Left lung (tissue), 10 donors: ENCODE measurements around the gene DDX42. TPM values are rescaled to one million over a fixed set of nuclear protein-coding genes. Genes with fewer than 3 reads are reported as not detected.
A peak's percentile ranks its signal among the peaks of the same experiment; 100 is the strongest.

Experiments
- ATAC-seq: fragments of 200-7000 bp; cut with Tn5 transposase; one replicate; pipeline ENCODE4 v1.9.1; 2020; ENCODE audit warnings: moderate library complexity
- DNase-seq, 4 donors: peaks; one replicate each; pipeline ENCODE4 v3.0.0-alpha.2; 2013 to 2020
- H3K27ac ChIP-seq, 2 donors: fragments of 200-600 bp; sonication (generic) in 1 of 2; one replicate each; pipeline versions ENCODE4 v1.5.0 to v1.8.0; 2020 to 2021
- H3K27me3 ChIP-seq, 2 donors: fragments of 200-600 bp; sonication (generic) in 1 of 2; one replicate each; pipeline versions ENCODE4 v1.5.0 to v1.8.0; 2020 to 2021
- H3K36me3 ChIP-seq, 2 donors: fragments of 200-600 bp; sonication (generic) in 1 of 2; one replicate each; pipeline versions ENCODE4 v1.5.0 to v1.8.0; 2020 to 2021
- H3K4me1 ChIP-seq, 2 donors: fragments of 200-600 bp; one replicate each; pipeline ENCODE4 v1.8.0; 2021
- H3K4me3 ChIP-seq, 2 donors: fragments of 200-600 bp; sonication (generic) in 1 of 2; one replicate each; pipeline versions ENCODE4 v1.5.0 to v1.8.0; 2020 to 2021; ENCODE audit warnings: mild to moderate bottlenecking in 1 of 2
- H3K9me3 ChIP-seq, 2 donors: fragments of 200-600 bp; sonication (generic) in 1 of 2; one replicate each; pipeline versions ENCODE4 v1.5.0 to v1.8.0; 2020 to 2021
- intact Hi-C, 2 donors: fragments of 100-400 bp; cut with DNase I; formaldehyde crosslinking; loops; one replicate each; pipeline versions ENCODE4 v1.11.2 to v1.14.2; 2022
- polyA plus RNA-seq, 6 donors: library from polyadenylated mRNA; unstranded; fragments of 120-200 nt; gene quantifications; one replicate each; pipeline ENCODE4 v1.2.1, GENCODE V29; 2013; ENCODE audit not compliant: insufficient read length in 6 of 6
- total RNA-seq, 2 donors: library from RNA; stranded (reverse); fragmentation: NEBNext Ultra II Directional; extraction: Animal tissue kit (Norgen Biotek cat#: 25700); gene quantifications; one replicate each; pipeline ENCODE4 v1.2.1, GENCODE V29; 2021
- TF ChIP-seq, protein P1 (sequence below), 2 donors: fragments of 200-600 bp; sonication (generic) in 1 of 2; IDR thresholded peaks; one replicate each; pipeline versions ENCODE4 v1.5.0 to v1.8.0; 2021; ENCODE audit warnings: antibody characterized with exemption in 2 of 2
- donor health status: DM: no; HTN: yes; CAD: no.
- donor health status: DM: no; HTN: no; CAD: no.

DDX42 gene
- total and polyA plus RNA-seq, 8 donors = 79.2 to 239 (median 220) TPM

DNA sequence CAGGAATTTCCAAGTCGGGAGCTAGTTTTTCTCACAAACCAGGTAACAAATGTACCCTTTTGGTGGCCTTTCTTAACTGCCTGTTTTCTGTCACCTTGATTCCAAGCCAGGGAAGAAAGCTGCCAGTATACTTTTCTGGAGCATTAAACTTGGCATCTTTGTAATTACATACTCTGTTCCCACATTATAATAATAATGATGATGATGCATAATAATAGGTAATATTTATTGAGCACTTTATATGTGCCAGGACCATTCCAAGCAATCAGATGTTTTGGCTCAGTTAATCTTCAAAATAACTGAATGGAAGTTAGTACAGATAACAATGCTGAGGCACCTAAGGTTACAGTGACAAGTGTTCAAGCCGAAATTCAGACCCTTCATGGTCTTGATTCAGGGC lies 42.2 kb downstream of the DDX42 start:
- H3K9me3 ChIP-seq = no peaks in the 10 kb centered on the region
- no peak for ATAC-seq
- H3K4me1 ChIP-seq = peaks cover 0 to 14% of the 10 kb centered on the region in 2 donors
- no peak overlapping the region for H3K27ac ChIP-seq
- TF ChIP-seq, protein P1, sequence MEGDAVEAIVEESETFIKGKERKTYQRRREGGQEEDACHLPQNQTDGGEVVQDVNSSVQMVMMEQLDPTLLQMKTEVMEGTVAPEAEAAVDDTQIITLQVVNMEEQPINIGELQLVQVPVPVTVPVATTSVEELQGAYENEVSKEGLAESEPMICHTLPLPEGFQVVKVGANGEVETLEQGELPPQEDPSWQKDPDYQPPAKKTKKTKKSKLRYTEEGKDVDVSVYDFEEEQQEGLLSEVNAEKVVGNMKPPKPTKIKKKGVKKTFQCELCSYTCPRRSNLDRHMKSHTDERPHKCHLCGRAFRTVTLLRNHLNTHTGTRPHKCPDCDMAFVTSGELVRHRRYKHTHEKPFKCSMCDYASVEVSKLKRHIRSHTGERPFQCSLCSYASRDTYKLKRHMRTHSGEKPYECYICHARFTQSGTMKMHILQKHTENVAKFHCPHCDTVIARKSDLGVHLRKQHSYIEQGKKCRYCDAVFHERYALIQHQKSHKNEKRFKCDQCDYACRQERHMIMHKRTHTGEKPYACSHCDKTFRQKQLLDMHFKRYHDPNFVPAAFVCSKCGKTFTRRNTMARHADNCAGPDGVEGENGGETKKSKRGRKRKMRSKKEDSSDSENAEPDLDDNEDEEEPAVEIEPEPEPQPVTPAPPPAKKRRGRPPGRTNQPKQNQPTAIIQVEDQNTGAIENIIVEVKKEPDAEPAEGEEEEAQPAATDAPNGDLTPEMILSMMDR (IDR thresholded peaks at IDR 0.05) = no peak
- H3K36me3 ChIP-seq = peaks cover 11 to 100% of the 10 kb centered on the region in 2 donors
- intact Hi-C loops = no loop called here
- no peaks in the 10 kb centered on the region for H3K27me3 ChIP-seq
- no peak overlapping the region for H3K4me3 ChIP-seq
- no peak for DNase-seq

DNA sequence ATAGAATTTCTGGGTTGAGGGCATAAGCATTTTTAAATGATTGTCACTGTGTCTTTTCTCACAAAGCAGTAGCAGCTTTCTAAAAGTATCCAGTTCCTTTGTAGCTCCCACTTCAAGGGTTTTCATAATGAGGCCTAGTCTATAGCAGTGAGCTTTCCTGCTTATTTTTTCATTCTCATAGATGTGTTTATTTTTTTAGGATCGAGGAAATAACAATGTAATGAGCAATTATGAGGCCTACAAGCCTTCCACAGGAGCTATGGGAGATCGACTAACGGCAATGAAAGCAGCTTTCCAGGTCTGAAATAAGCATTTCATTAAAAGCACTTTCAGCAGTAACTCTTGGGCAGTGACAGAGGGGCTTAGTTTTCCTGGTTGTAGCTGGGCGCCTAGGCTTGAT lies 42.7 kb downstream of the DDX42 start:
- H3K36me3 ChIP-seq = peaks cover 7 to 100% of the 10 kb centered on the region in 2 donors
- no peak for ATAC-seq
- no peaks in the 10 kb centered on the region for H3K27me3 ChIP-seq
- H3K4me3 ChIP-seq = no peak overlapping the region
- TF ChIP-seq, protein P1 (IDR thresholded peaks at IDR 0.05) = no peak
- H3K9me3 ChIP-seq = no peaks in the 10 kb centered on the region
- peaks cover 0 to 14% of the 10 kb centered on the region in 2 donors for H3K4me1 ChIP-seq
- DNase-seq = no peak
- intact Hi-C loops = no loop called here
- H3K27ac ChIP-seq = no peak overlapping the region

DNA sequence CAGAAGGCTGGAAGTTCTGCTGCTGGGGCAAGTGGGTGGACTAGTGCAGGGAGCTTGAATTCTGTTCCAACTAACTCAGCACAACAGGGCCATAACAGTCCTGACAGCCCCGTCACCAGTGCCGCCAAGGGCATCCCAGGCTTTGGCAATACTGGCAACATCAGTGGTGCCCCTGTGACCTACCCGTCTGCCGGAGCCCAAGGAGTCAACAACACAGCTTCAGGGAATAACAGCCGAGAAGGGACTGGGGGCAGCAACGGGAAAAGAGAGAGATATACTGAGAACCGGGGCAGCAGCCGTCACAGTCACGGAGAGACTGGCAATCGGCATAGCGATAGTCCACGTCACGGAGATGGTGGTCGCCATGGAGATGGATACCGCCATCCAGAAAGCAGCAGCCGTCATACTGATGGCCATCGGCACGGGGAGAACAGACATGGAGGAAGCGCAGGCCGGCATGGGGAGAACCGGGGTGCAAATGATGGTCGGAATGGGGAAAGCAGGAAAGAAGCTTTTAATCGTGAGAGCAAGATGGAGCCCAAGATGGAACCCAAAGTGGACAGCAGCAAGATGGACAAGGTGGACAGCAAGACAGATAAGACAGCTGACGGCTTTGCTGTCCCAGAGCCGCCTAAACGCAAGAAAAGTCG lies 43.9 kb downstream of the DDX42 start:
- TF ChIP-seq, protein P1 (IDR thresholded peaks at IDR 0.05) = no peak
- DNase-seq = no peak
- intact Hi-C loops = no loop called here

DNA sequence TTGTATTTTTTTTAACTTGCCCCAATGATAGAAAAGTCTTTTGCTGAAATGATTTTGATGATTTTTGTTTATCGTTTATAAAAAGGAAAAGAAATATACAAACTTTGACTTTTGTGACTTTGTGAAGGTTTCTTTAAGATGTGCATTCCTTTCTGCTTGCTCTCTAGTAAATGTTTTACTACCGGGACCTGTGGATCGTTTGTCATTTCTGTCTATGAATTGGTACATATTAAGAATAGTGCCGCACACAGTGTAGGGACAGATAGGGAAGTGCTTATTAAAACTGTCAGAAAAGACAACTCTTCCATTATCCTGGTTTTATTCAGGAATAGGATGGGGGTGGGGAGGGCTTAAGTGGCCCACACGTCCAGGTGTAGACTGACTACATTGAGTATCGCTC lies 45.2 kb downstream of the DDX42 start:
- Histone ChIP-seq H3K4me3 (no peak overlapping the region), H3K27me3 (no peaks in the 10 kb centered on the region), H3K4me1 (peaks cover 0 to 14% of the 10 kb centered on the region in 2 donors), H3K27ac (peak overlapping the region in 1 of 2 donors; percentile 55), H3K36me3 (peaks cover 7 to 100% of the 10 kb centered on the region in 2 donors), H3K9me3 (no peaks in the 10 kb centered on the region)
- no peak for DNase-seq
- TF ChIP-seq, protein P1 (IDR thresholded peaks at IDR 0.05) = no peak
- intact Hi-C loops = no loop called here
- ATAC-seq = no peak

More for the DNA sequence above, 43.9 kb downstream of the DDX42 start:
- no peaks in the 10 kb centered on the region for H3K9me3 ChIP-seq
- H3K4me3 ChIP-seq = no peak overlapping the region
- H3K4me1 ChIP-seq = peaks cover 0 to 14% of the 10 kb centered on the region in 2 donors
- ATAC-seq = no peak
- no peak overlapping the region for H3K27ac ChIP-seq
- H3K27me3 ChIP-seq = no peaks in the 10 kb centered on the region
- peaks cover 7 to 100% of the 10 kb centered on the region in 2 donors for H3K36me3 ChIP-seq

DNA sequence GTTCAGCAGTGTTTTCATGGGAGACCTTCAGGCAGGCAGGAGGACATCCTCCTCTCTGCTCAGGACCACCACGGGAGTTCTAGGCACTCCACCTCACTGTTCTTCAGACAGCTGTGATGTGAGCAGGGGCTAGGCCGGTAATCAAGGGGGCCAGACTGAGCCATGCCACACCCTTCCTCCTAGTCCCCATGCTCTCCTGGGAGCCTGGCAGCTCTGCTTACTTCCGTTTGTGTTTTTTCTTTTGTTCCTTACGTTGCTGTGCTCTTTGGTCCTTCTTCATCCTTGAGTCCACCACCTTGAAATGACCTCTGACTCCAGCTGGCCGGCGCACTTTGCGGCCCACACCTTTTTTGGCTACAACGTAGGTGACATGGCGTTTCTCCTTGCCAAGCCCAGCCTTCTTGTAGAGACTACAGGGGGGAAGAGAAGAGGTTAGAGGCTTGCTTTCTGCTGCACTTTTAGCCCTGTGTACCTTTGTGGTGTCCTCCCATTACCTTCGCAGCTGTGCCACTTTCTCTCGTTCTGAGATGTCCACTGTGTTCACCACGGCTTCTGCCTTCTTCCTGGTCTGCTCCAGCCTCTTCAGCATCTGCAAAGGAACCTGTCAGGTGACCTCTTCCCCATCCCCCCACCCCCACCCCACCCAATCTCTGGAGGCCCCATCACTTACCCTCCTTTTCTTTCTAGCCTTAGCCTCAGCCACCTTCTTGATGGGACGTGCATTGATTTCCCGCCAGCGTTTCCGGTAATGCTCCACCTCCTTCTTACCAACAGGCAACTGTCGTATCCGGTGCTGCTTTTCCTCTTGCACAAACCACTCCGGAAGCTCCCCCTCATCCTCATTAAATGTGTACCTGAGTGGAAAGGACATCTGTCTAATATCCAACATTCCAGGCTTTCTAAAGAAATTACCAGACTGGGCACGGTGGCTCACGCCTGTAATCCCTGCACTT lies 45.9 kb downstream of the DDX42 start:
- H3K4me1 ChIP-seq = peaks cover 0 to 19% of the 10 kb centered on the region in 2 donors
- intact Hi-C loops = no loop called here
- peak overlapping the region in 1 of 2 donors; percentile 55 for H3K27ac ChIP-seq
- no peak overlapping the region for H3K4me3 ChIP-seq
- H3K36me3 ChIP-seq = peaks cover 7 to 100% of the 10 kb centered on the region in 2 donors
- no peak for ATAC-seq
- H3K9me3 ChIP-seq = no peaks in the 10 kb centered on the region
- no peak for DNase-seq
- H3K27me3 ChIP-seq = no peaks in the 10 kb centered on the region
- TF ChIP-seq, protein P1 (IDR thresholded peaks at IDR 0.05) = no peak
